Measurements from ENCODE around the gene KIRREL1.

DNA sequence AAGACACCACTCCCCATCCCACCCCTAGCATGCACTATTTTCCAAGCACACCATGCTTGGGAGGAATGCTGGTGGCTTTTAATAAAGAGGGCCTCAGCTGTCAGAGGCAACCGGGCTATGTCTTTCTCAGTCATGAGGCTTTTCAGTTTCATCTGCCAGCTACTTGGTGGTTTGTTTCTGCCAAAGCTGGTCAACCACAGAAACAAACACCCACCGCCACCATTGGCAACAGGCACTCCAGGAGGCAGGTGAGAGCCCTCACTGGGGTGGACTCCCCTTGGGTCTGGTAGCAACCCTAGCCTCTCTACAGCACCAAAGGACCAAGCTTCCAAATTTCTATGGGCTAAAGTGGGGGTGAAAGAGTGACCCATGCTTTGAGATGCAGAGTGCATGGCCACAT is 133.0 kb downstream of the KIRREL1 start:
- TF ChIP-seq RARB (CRISPR knock-in tag; IDR thresholded peaks at IDR 0.05): no peak
- TF ChIP-seq ZFP30 (CRISPR knock-in tag; IDR thresholded peaks at IDR 0.05): no peak
- no peak for TF ChIP-seq ESRRG (CRISPR knock-in tag; IDR thresholded peaks at IDR 0.05)
- TF ChIP-seq PPARA (CRISPR knock-in tag; IDR thresholded peaks at IDR 0.05; ENCODE audit: borderline replicate concordance): no peak
- no peak for TF ChIP-seq GLIS3 (CRISPR knock-in tag; IDR thresholded peaks at IDR 0.05)
- TF ChIP-seq, protein P1, sequence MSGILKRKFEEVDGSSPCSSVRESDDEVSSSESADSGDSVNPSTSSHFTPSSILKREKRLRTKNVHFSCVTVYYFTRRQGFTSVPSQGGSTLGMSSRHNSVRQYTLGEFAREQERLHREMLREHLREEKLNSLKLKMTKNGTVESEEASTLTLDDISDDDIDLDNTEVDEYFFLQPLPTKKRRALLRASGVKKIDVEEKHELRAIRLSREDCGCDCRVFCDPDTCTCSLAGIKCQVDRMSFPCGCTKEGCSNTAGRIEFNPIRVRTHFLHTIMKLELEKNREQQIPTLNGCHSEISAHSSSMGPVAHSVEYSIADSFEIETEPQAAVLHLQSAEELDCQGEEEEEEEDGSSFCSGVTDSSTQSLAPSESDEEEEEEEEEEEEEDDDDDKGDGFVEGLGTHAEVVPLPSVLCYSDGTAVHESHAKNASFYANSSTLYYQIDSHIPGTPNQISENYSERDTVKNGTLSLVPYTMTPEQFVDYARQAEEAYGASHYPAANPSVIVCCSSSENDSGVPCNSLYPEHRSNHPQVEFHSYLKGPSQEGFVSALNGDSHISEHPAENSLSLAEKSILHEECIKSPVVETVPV (CRISPR knock-in tag; IDR thresholded peaks at IDR 0.05): no peak
- TF ChIP-seq, protein P2, sequence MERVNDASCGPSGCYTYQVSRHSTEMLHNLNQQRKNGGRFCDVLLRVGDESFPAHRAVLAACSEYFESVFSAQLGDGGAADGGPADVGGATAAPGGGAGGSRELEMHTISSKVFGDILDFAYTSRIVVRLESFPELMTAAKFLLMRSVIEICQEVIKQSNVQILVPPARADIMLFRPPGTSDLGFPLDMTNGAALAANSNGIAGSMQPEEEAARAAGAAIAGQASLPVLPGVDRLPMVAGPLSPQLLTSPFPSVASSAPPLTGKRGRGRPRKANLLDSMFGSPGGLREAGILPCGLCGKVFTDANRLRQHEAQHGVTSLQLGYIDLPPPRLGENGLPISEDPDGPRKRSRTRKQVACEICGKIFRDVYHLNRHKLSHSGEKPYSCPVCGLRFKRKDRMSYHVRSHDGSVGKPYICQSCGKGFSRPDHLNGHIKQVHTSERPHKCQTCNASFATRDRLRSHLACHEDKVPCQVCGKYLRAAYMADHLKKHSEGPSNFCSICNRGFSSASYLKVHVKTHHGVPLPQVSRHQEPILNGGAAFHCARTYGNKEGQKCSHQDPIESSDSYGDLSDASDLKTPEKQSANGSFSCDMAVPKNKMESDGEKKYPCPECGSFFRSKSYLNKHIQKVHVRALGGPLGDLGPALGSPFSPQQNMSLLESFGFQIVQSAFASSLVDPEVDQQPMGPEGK (CRISPR knock-in tag; IDR thresholded peaks at IDR 0.05; ENCODE audit: borderline replicate concordance): no peak
- no peak for TF ChIP-seq ZNF8 (CRISPR knock-in tag; IDR thresholded peaks at IDR 0.05)
- no peak for TF ChIP-seq ARNTL (CRISPR knock-in tag; IDR thresholded peaks at IDR 0.05; ENCODE audit: borderline replicate concordance, low read depth)
- TF ChIP-seq, protein P3, sequence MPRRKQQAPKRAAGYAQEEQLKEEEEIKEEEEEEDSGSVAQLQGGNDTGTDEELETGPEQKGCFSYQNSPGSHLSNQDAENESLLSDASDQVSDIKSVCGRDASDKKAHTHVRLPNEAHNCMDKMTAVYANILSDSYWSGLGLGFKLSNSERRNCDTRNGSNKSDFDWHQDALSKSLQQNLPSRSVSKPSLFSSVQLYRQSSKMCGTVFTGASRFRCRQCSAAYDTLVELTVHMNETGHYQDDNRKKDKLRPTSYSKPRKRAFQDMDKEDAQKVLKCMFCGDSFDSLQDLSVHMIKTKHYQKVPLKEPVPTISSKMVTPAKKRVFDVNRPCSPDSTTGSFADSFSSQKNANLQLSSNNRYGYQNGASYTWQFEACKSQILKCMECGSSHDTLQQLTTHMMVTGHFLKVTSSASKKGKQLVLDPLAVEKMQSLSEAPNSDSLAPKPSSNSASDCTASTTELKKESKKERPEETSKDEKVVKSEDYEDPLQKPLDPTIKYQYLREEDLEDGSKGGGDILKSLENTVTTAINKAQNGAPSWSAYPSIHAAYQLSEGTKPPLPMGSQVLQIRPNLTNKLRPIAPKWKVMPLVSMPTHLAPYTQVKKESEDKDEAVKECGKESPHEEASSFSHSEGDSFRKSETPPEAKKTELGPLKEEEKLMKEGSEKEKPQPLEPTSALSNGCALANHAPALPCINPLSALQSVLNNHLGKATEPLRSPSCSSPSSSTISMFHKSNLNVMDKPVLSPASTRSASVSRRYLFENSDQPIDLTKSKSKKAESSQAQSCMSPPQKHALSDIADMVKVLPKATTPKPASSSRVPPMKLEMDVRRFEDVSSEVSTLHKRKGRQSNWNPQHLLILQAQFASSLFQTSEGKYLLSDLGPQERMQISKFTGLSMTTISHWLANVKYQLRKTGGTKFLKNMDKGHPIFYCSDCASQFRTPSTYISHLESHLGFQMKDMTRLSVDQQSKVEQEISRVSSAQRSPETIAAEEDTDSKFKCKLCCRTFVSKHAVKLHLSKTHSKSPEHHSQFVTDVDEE (CRISPR knock-in tag; IDR thresholded peaks at IDR 0.05): no peak
- no peak for TF ChIP-seq ZNF565 (CRISPR knock-in tag; conservative IDR thresholded peaks at IDR 0.05; ENCODE audit: low read depth)
